Measurements from ENCODE around the gene ABCD3.
"Not testable (repeated sequence)": the region's sequence is repeated elsewhere in the genome, so short reads cannot be mapped to it uniquely, and the experiment has no call there.

DNA sequence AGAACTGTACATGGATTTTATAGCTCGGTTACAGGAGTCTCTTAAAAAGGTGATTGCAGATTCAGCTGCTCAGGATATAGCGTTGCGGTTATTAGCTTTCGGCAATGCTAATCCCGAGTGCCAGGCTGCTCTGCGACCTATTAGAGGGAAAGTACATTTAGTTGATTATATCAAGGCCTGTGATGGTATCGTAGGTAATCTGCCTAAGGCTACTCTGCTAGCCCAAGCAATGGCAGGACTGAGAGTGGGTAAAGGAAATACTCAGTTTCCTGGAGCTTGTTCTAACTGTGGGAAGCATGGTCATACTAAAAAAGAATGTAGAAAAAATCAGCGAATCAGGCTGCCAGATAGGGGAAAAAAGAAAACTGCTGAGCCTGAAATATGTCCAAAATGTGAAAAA lies 27.5 kb downstream of the ABCD3 start:
- TF ChIP-seq CTCF, POLR2A, POLR2AphosphoS5 (IDR thresholded peaks at IDR 0.05): not testable (repeated sequence)

Measured in breast epithelium (tissue), 3 donors.